ENCODE data around the gene ADAT3.
"Not testable (repeated sequence)": the region's sequence is repeated elsewhere in the genome, so short reads cannot be mapped to it uniquely, and the experiment has no call there.

The ADAT3 gene

DNA sequence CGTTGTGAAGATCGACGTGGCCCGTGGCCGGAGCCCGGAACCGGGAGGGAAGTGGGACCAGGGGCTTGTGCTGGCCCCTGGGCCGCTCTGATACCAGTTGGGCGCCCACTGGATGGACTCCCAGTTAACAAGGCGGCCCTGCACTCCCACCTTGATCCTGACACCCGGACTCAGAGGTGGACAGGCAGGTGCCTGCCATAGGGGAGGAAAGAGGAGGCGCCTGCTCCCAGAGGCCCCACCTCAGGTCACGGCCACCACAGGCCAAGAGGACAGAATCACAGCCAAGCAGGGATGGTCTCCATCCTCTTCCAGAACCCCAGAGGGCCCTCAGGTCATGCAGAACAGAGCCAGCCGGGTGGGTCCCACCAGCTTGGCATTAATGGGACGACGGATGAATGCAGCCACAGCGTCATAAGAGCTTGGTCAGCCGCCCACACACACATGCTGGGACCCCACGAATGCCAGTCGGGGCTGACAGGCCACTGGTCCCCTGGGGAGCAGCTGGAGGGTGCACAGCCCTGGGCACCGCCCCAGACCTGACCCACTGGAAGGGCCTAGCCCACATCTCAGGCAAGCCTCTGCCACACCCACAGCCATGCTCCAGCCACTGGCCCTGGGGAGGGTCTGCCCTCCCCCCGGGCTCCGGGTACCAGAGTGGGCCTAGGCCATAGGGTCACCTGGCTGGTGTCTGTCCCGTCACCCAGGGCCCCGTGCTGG lies 32.2 kb upstream of the ADAT3 start:
- H3K27me3 ChIP-seq (ENCODE audit: insufficient read depth, poor library complexity, severe bottlenecking): no peaks in the 10 kb centered on the region
- DNase-seq (ENCODE audit: low spot score): no peak
- ATAC-seq (ENCODE audit: low read depth): no peak
- H3K27ac ChIP-seq (ENCODE audit: poor library complexity, severe bottlenecking): peak overlapping the region; percentile 69
- peaks cover 14% of the 10 kb centered on the region for H3K4me1 ChIP-seq (ENCODE audit: insufficient read depth, poor library complexity, severe bottlenecking)
- H3K36me3 ChIP-seq (ENCODE audit: low read depth): peaks cover 3% of the 10 kb centered on the region; the same call in 1 of the 2 replicates
- TF ChIP-seq, protein P1, sequence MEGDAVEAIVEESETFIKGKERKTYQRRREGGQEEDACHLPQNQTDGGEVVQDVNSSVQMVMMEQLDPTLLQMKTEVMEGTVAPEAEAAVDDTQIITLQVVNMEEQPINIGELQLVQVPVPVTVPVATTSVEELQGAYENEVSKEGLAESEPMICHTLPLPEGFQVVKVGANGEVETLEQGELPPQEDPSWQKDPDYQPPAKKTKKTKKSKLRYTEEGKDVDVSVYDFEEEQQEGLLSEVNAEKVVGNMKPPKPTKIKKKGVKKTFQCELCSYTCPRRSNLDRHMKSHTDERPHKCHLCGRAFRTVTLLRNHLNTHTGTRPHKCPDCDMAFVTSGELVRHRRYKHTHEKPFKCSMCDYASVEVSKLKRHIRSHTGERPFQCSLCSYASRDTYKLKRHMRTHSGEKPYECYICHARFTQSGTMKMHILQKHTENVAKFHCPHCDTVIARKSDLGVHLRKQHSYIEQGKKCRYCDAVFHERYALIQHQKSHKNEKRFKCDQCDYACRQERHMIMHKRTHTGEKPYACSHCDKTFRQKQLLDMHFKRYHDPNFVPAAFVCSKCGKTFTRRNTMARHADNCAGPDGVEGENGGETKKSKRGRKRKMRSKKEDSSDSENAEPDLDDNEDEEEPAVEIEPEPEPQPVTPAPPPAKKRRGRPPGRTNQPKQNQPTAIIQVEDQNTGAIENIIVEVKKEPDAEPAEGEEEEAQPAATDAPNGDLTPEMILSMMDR (IDR thresholded peaks at IDR 0.05; ENCODE audit: poor library complexity, severe bottlenecking): no peak
- H3K4me3 ChIP-seq (ENCODE audit: severe bottlenecking): no peak overlapping the region
- no peaks in the 10 kb centered on the region for H3K9me3 ChIP-seq (ENCODE audit: severe bottlenecking)

DNA sequence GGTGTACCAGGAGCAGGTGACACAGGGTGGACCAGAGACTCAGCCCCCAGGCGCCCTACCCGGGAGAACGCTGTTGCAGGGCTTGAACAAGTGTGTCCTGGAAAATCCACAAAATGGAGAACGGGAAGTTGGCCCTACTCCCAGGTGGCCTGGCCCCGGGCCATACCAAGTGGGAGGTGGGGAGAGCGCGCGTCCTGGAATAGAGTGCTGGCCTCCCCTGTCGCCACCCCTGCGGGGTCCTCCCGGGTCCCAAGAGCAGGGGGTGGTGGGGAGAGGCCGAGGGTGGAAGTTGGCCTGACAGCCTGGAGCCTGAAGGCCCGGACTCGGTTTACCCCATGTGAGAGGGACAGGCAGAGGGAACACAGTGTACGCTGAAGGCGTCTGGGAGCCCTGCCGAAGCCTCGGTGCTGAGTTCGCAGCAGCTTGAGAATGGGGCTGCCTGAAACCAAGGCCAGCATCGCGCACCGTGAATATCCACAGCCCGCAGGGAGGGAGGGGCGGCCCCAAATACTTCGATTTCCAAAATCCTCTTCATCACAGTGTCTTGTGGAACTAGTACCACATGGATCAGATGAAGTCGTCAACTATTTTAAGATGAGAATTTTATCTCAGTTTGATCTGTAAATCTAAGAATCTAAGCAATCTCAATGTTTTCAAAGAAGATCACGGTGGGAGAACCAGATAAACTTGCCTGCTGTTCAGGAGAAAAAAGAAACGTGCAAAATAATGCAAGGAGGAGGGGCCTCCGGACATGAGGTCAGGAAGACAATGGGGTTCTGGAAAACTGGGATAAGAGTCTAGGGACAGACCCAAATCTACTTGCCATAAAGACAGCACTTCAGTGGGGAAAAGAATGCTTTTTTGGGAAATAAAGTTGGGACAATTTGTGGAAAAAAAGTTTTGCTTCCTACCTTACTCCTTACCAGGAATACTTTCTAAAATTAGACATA lies 31.4 kb upstream of the ADAT3 start:
- H3K27ac ChIP-seq (ENCODE audit: poor library complexity, severe bottlenecking): peak overlapping the region; percentile 69
- DNase-seq (ENCODE audit: low spot score) (peak; percentile 55), ATAC-seq (ENCODE audit: low read depth) (no peak)
- no peaks in the 10 kb centered on the region for H3K27me3 ChIP-seq (ENCODE audit: insufficient read depth, poor library complexity, severe bottlenecking)
- peaks cover 14% of the 10 kb centered on the region for H3K4me1 ChIP-seq (ENCODE audit: insufficient read depth, poor library complexity, severe bottlenecking)
- peak overlapping the region; percentile 71 for H3K4me3 ChIP-seq (ENCODE audit: severe bottlenecking)
- TF ChIP-seq, protein P1 (IDR thresholded peaks at IDR 0.05; ENCODE audit: poor library complexity, severe bottlenecking): no peak
- H3K36me3 ChIP-seq (ENCODE audit: low read depth): peaks cover 3% of the 10 kb centered on the region; the same call in 1 of the 2 replicates
- H3K9me3 ChIP-seq (ENCODE audit: severe bottlenecking): no peaks in the 10 kb centered on the region

DNA sequence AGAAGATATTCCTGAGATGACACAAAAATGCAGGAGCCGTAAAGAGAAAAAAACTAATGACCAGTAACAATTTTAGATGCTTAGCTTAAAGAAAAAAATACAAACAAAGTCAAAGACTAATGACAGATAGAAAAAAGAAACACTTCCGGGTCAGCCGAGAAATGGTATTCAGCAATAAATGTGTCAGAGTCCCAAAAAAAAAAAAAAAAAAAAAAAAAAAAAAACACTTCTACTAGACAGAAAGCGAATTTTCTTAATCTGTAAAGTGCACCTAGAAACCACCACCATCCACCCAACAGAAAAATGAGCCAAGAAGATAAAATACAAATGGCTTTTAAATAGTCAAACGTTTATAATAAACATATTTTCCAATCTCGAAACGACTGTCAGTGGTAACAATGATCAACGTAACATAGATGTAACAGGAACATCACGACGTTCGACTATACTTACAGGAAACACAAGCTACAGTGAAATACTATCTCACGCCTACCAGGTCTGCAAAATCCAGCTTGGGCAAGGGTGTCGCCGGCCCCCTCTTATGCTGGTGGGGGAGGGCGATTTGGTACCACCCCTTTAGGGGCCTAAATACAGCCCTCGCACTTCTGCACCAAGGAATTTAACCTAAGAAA lies 30.5 kb upstream of the ADAT3 start:
- DNase-seq (ENCODE audit: low spot score): no peak
- H3K27ac ChIP-seq (ENCODE audit: poor library complexity, severe bottlenecking): peak overlapping the region; percentile 69
- TF ChIP-seq, protein P1 (IDR thresholded peaks at IDR 0.05; ENCODE audit: poor library complexity, severe bottlenecking): no peak
- H3K27me3 ChIP-seq (ENCODE audit: insufficient read depth, poor library complexity, severe bottlenecking): no peaks in the 10 kb centered on the region
- H3K9me3 ChIP-seq (ENCODE audit: severe bottlenecking): no peaks in the 10 kb centered on the region
- no peak for ATAC-seq (ENCODE audit: low read depth)
- peaks cover 14% of the 10 kb centered on the region for H3K4me1 ChIP-seq (ENCODE audit: insufficient read depth, poor library complexity, severe bottlenecking)
- H3K4me3 ChIP-seq (ENCODE audit: severe bottlenecking): peak overlapping the region; percentile 71
- H3K36me3 ChIP-seq (ENCODE audit: low read depth): peaks cover 3% of the 10 kb centered on the region; the same call in 1 of the 2 replicates

DNA sequence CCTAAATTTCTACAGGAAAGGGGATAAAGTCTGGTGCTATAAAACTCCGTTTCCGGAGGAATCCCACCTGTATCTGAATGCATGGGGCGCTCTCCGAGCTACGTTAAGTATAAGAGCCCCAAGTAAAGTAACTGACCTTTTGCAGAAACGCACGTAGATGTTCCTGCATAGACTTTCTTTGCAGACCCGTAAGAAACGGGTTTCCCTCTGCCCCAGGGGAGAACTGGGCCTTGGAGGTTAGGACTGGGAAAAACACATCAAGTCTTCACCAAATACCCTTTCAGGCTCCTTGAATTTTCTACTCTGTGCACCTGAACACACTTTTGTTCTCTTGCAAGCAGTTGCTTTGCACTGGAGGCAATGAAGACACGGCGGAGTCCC lies 29.9 kb upstream of the ADAT3 start:
- not testable (repeated sequence) for DNase-seq (ENCODE audit: low spot score)
- Histone ChIP-seq H3K4me1 (ENCODE audit: insufficient read depth, poor library complexity, severe bottlenecking) (peaks cover 14% of the 10 kb centered on the region), H3K27ac (ENCODE audit: poor library complexity, severe bottlenecking) (peak overlapping the region; percentile 69)

More for the DNA sequence above, 29.9 kb upstream of the ADAT3 start:
- not testable (repeated sequence) for H3K27me3 ChIP-seq (ENCODE audit: insufficient read depth, poor library complexity, severe bottlenecking); H3K36me3 ChIP-seq (ENCODE audit: low read depth); H3K9me3 ChIP-seq (ENCODE audit: severe bottlenecking)
- ATAC-seq (ENCODE audit: low read depth): peak; percentile 15; the same call in 2 of the 3 replicates
- H3K4me3 ChIP-seq (ENCODE audit: severe bottlenecking): peak overlapping the region; percentile 71
